ENCODE measurements around the gene KSR1.
"Not testable (repeated sequence)": the region's sequence is repeated elsewhere in the genome, so short reads cannot be mapped to it uniquely, and the experiment has no call there.

The KSR1 gene

GRCh38 chr17:27621942-27622559 lies 165.8 kb downstream of the KSR1 start:
- no peak for DNase-seq

DNA sequence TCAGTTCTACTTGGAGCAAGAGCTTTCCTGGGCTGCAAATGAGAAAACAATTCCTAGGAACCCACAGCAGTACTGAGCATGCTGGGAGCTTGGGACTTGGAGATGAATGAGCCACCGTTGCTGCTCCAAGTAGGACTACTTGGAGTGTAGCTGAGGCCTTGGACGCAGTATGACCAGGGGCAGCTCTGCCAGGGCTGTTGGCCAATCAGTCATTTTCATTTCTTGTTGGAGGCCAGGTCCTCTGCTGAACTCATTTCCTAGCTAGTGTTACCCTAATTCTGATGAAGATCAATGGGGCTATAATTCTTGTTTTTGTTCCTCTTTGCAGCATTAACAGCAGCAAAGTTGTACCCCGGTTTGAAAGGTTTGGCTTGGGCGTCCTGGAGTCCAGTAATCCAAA lies 166.7 kb downstream of the KSR1 start:
- DNase-seq: no peak

- no peak for DNase-seq
These were observed 167.4 kb downstream of the KSR1 start for GRCh38 chr17:27623614-27624013.

DNA sequence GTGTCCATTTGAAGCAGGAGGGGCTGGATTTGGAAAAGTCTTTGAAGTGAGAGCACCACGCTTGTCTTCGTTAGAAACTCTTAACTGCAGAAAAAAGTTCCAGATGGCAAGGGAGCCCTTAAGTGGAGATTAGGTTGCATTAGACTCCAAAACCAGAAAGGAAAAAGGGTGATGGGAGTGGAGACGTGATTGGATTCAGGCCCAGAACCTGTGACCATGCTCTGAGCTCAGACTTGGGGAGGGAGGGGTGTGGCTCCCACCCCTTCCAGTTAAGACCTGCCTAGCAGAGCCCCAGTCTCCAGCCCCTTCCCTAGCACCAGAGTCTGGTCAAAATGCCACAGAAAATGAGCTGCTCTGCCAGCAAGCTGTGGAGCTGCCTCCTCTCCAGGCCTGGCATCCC lies 168.3 kb downstream of the KSR1 start:
- no peak for DNase-seq

GRCh38 chr17:27625856-27626255 lies 169.6 kb downstream of the KSR1 start:
- no peak for DNase-seq

DNA sequence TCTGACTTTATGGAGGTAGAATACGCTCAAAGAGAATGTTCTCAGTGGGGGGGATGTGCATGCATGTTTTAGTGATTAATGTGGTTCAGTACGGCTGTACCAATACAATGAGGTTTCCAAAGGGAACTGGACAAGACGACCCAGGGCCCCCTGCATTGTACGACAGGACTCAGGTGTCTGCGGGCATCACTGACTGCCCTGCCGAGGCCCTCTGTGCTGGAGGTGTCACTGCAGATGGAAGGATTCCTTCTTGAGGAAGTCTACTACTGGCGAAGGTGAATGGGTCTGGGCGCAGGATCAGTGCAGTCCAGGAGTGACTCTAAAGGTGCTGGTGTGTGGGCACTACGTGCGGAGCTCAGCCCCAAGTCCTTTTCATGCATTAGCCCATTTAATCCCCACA lies 171.3 kb downstream of the KSR1 start:
- DNase-seq: no peak

DNA sequence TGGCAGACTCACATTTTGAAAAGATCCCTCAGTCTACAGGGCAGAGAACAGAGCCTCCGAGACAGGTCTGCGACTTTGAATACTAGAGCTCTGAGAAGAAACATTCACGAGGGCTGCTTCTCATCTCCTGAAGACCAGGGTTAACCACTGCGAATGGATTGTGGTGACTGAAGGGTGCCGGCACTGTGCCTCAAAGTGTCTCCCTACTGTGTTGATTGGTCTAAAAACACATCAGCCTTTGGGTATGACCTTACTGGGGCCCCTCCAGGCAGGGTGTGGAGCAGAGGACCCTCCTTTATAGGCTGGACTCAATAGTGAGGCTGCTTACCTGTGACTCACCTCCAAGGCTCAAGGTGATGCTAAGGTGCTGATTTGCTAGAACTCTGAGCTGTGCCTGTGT lies 172.1 kb downstream of the KSR1 start:
- DNase-seq: no peak

DNA sequence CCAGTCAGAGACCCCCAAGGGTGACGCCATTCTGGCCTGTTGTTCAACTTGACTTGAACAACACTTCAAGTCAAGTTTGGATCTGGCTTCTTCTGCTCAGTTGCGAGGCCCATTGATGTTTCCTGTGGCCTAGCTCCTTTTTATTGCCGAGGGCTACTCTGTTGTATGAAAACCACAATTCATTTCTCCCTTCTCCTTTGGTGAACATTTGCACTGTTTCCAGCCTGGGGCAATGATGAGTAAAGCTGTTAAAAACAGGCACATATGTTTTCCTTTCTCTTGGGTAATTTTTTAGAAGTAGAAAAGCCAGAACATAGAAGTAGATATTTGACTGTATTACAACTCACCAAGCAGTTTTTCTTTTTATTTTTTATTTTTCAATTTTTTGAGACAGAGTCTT lies 173.0 kb downstream of the KSR1 start:
- not testable (repeated sequence) for DNase-seq

DNA sequence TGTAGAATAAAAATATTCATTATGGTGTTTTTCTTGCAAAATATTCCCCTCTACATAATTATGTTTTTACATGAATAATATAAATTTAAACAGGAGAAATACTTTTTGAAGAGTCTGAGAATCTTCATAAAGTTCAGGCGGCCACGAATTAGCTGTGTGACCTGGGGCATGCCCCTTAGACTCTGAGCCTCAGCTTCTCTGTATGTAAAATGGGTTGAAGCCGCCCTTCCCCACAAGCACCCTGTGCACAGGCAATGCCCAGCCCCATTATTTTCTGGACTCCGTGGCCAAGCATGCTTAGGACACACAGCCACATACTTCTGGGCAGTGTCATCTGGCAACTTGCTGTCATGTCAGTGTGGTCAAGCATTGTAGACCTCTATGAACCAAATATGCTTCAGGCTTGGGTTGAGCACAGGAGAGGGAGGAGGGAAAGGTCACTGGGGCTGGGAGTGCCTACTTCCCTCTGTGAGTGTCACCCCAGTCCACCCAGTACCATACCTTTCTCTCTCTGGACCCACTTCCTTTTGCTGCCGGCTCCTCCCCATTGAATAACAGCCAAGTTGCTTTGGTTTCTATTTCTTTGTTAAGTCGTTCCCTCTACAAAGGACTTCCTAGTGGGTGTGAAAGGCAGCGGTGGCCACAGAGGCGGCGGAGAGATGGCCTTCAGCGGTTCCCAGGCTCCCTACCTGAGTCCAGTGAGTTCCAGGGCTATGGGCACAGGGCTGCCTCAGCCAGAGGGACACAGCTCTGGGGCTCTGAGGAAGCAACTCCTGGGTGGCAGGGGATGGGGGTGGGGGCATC lies 174.6 kb downstream of the KSR1 start, which contains the start of gene LGALS9:
LGALS9 (plus strand) TSS at position 582 of the 804 bp plus-strand sequence; CDS start at position 660, 78 bp downstream.
- DNase-seq: no peak

DNA sequence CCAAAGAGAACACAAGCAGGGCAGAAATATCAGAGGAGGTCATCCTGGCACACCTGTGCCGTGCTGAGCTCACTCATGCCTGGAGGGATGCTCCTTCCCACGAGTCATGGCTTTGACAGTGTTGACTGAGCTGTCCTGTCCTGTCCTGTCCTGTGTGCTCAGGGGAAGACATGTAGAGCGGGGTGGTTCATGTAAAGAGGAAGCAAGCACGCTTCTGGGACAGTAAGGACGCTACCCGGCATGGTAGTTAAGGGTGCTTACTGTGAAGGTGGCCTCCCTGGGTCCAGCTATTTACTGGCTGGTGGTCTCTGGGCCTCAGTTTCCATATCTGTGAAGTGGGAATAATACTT lies 175.1 kb downstream of the KSR1 start:
- no peak for DNase-seq

DNA sequence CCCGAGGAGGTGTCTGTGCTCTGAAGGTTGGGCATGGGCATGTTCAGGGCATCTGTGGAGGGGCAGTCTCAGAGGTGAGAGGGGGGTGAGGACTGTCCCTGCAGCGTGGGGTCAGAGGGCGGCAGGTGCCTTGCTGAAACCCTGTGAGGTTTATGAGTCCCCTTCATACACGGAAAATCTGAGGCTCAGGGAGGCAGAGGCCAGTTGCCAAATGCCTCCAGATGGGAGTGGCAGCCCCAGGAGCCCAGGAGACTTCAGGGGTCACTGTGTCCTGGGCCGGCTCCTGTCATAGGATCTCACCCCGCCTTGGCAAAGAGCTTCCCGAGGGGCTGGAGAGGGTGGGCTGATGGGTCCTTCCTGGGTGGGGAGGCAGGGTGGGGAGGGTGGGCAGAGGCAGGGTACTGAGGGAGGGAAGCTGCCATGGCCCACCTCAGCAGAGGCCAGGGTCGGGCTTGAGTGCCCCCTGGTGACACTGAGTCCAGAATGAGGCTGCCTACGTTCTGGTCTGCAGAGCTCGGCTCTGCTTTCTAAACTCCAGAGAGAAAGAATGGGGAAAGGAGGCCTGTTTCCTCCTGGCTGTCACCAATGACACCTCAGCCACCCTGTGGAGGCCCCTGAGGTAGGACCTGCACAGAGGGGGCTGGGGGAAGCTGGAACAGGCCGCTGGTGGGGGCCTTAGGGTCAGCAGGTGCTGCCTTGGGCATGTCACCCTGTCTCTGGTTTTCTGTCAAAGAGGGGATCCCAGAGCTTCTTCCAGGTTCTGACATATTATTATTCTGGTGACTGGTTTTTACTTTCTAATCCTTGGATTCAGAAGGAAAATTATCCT lies 175.9 kb downstream of the KSR1 start:
- DNase-seq: no peak

DNA sequence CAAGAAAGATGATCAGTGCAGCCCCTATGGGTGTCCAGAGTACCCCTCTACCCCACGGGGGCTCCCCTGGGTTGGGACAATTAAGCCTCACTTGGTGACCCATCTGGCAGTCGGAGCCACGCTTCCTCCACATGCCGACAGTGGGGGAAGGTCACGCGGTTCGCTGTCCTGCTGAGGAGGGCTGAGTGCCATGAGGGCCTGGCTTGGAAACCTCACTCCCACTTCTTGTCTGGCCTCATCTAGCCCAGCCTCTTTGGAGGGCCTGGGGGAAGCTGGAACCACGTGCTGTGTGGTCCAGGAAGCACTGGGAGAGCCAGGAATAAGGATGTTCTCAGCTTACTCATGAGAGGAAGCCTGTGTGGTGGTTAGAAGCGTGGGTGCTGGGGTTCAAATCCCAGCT lies 176.5 kb downstream of the KSR1 start:
- DNase-seq: not testable (repeated sequence)

- DNase-seq: no peak
These were observed 177.2 kb downstream of the KSR1 start for GRCh38 chr17:27633312-27634025.

GRCh38 chr17:27634026-27634335 lies 177.7 kb downstream of the KSR1 start:
- no peak for DNase-seq

- DNase-seq: no peak
These were observed 178.5 kb downstream of the KSR1 start for GRCh38 chr17:27634776-27635175.

DNA sequence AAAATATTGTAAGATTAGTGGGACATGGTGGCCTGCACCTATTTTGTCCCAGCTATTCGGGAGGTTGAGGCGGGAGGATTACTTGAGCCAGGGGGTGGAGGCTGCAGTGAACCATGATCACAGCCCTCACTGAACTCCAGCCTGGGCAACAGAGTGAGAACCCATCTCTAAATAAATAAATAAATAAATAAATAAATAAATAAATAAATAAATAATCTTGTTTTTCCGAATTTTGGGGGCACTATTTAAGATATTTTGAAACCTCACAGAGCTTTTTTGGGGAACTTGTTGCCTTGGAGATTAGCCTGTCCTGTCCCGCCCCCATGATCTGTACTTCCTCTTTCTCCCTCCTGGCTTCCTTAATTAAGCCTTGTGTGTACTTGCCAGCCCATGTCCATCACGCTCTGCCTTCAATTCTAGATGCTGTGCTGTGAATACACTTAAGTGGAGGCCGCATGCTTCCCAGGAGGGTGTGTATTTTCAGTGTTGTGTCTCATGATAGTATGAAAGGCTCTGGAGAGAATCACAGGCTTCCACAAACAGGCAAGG lies 179.1 kb downstream of the KSR1 start:
- no peak for DNase-seq

- not testable (repeated sequence) for DNase-seq
These were observed 179.8 kb downstream of the KSR1 start for GRCh38 chr17:27636005-27636520.

DNA sequence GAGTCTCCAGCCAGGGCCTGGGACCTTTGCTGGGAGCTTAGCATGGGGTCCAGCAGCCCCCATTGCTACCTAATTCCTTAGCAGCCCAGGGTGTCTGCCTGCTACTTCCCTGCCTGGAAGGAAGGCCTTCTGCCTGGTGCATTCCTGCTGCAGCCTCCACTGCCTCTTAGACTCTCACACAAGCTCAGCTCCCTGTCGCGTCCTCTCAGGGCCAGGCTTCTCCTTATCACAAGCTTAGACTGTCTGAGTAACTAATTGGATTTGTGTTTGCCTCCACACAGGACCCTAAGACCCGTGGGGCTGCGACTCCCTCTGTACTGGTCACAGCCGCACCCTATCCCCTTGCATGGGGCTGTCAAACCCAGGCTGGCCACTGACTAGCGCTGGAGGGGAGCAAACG lies 181.6 kb downstream of the KSR1 start:
- DNase-seq: not testable (repeated sequence)

DNA sequence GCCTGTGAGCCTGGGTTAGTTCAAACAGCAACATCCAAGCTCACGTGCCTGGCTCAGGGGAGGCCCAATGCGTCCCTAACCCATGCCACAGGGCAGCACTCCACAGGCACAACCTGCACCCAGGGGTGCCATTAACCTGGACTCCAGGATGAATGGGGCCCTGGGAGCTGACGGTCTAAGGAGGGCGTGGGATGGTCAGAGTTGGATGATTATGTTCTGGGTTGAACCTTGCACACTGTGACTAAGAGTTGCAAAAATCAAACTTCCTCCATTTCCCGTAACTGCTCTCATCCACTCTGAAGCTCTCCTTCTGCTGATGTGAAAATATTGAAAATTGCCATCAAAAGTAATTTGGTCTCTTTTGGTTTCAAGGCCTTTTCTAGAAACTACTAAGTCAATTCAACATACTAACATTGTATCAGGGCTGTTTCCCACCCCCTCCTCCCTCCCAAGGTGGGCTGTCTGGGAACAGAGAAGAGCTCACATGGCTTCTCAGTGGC lies 182.2 kb downstream of the KSR1 start:
- DNase-seq: not testable (repeated sequence)

GRCh38 chr17:27640790-27641189 lies 184.5 kb downstream of the KSR1 start:
- DNase-seq: no peak

GRCh38 chr17:27644586-27644985 lies 188.3 kb downstream of the KSR1 start:
- no peak for DNase-seq

- not testable (repeated sequence) for DNase-seq
These were observed 189.4 kb downstream of the KSR1 start for GRCh38 chr17:27645621-27646020.
